ENCODE data around the gene MROH9. TPM values are rescaled to one million over a fixed set of nuclear protein-coding genes. Genes with fewer than 3 reads are reported as not detected.

Gene MROH9
- total RNA-seq, 1 donor from 2014 or later, result not detected

GRCh38 chr1:170993717-170994116 is 58.4 kb downstream of the MROH9 start:
- no peaks in the 10 kb centered on the region for H3K9me3 Mint-ChIP-seq
- no peak for TF ChIP-seq CTCF (IDR thresholded peaks at IDR 0.05; ENCODE audit: unreplicated experiment)

GRCh38 chr1:171014880-171015279 is 79.5 kb downstream of the MROH9 start:
- no peak for DNase-seq (ENCODE audit: low spot score in 2 of 2, unreplicated experiment in 2 of 2)
- H3K36me3 Mint-ChIP-seq, result no peaks in the 10 kb centered on the region
- H3K27ac Mint-ChIP-seq, result no peak overlapping the region
- H3K4me3 Mint-ChIP-seq, result no peak overlapping the region
- no peaks in the 10 kb centered on the region for H3K4me1 Mint-ChIP-seq
- peaks cover 16% of the 10 kb centered on the region for H3K27me3 Mint-ChIP-seq (ENCODE audit: low read depth)
- no peak for TF ChIP-seq CTCF (IDR thresholded peaks at IDR 0.05; ENCODE audit: unreplicated experiment)
- no peaks in the 10 kb centered on the region for H3K9me3 Mint-ChIP-seq

More at GRCh38 chr1:170993717-170994116, 58.4 kb downstream of the MROH9 start:
- Mint-ChIP-seq H3K36me3 (no peaks in the 10 kb centered on the region), H3K4me1 (no peaks in the 10 kb centered on the region), H3K27ac (no peak overlapping the region), H3K4me3 (no peak overlapping the region), H3K27me3 (ENCODE audit: low read depth) (peaks cover 24% of the 10 kb centered on the region)
- no peak for DNase-seq (ENCODE audit: low spot score in 2 of 2, unreplicated experiment in 2 of 2)

GRCh38 chr1:171017426-171017825 is 82.1 kb downstream of the MROH9 start:
- no peak overlapping the region for H3K27ac Mint-ChIP-seq
- H3K36me3 Mint-ChIP-seq, result no peaks in the 10 kb centered on the region
- TF ChIP-seq CTCF (IDR thresholded peaks at IDR 0.05; ENCODE audit: unreplicated experiment), result no peak
- H3K4me3 Mint-ChIP-seq, result no peak overlapping the region
- DNase-seq (ENCODE audit: low spot score in 2 of 2, unreplicated experiment in 2 of 2), result no peak
- H3K27me3 Mint-ChIP-seq (ENCODE audit: low read depth), result peaks cover 24% of the 10 kb centered on the region
- H3K9me3 Mint-ChIP-seq, result peaks cover 10% of the 10 kb centered on the region
- no peaks in the 10 kb centered on the region for H3K4me1 Mint-ChIP-seq

GRCh38 chr1:171019971-171020370 is 84.6 kb downstream of the MROH9 start:
- H3K4me1 Mint-ChIP-seq, result no peaks in the 10 kb centered on the region
- no peak for DNase-seq (ENCODE audit: low spot score in 2 of 2, unreplicated experiment in 2 of 2)
- peaks cover 10% of the 10 kb centered on the region for H3K9me3 Mint-ChIP-seq
- TF ChIP-seq CTCF (IDR thresholded peaks at IDR 0.05; ENCODE audit: unreplicated experiment), result no peak
- no peaks in the 10 kb centered on the region for H3K36me3 Mint-ChIP-seq
- peaks cover 25% of the 10 kb centered on the region for H3K27me3 Mint-ChIP-seq (ENCODE audit: low read depth)
- H3K27ac Mint-ChIP-seq, result no peak overlapping the region
- H3K4me3 Mint-ChIP-seq, result no peak overlapping the region

- Mint-ChIP-seq H3K9me3 (no peaks in the 10 kb centered on the region), H3K27me3 (ENCODE audit: low read depth) (peaks cover 51% of the 10 kb centered on the region), H3K4me1 (no peaks in the 10 kb centered on the region), H3K4me3 (no peak overlapping the region), H3K36me3 (no peaks in the 10 kb centered on the region), H3K27ac (no peak overlapping the region)
- TF ChIP-seq CTCF (IDR thresholded peaks at IDR 0.05; ENCODE audit: unreplicated experiment), result no peak
- no peak for DNase-seq (ENCODE audit: low spot score in 2 of 2, unreplicated experiment in 2 of 2)
Measured at GRCh38 chr1:171032822-171033702, 97.7 kb downstream of the MROH9 start.

All from mesothelial cell of epicardium (in vitro differentiated cells).